GM18498 (cell line): Measurements from ENCODE around the gene PXDC1.
"Not testable (repeated sequence)": the region's sequence is repeated elsewhere in the genome, so short reads cannot be mapped to it uniquely, and the experiment has no call there.

Source experiments
- ATAC-seq: cut with Tn5 transposase; IDR thresholded peaks from one replicate; pipeline ENCODE4 v1.9.1; 2021; ENCODE audit warnings: mild to moderate bottlenecking, moderate library complexity; ENCODE audit not compliant: unreplicated experiment

The PXDC1 gene

DNA sequence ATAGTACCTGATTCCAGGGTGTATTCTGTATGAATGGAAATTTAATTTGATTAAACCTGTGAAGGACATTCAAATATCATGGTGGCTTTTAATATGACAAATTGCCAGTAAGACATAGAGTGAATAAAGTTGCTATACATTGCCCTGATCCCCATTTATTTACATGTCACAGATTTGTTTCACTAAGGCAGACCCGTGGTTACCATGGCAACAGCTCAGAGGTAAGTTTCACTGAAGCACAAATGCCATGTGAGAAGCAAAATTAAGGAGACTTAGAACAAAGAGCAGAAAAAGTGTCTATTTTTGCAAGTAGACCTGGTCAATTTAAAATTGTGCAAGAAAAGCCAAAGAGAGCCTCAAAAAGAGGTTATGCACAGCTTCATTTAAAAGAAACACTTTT, 63.7 kb downstream of the PXDC1 start:
- ATAC-seq: no peak

DNA sequence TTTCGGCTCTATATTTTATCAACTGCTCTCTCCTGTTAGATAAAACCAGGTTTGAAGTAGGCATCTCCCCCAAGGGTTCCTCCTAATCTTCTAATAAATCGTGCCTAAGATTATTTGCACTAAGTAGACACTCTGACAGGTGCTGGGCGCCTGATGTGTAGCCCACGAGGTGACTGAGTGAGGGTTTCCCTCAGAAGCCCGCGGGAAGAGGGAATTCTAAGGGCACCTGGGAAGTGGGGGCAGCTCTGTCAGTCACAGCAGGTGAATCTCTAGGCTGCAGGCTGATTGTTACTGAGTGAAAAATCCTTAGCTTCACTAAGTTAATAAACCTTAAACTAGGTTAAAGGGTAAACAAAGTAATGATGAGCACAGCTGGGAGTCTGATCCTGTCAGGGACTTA, 68.2 kb downstream of the PXDC1 start:
- ATAC-seq: no peak

DNA sequence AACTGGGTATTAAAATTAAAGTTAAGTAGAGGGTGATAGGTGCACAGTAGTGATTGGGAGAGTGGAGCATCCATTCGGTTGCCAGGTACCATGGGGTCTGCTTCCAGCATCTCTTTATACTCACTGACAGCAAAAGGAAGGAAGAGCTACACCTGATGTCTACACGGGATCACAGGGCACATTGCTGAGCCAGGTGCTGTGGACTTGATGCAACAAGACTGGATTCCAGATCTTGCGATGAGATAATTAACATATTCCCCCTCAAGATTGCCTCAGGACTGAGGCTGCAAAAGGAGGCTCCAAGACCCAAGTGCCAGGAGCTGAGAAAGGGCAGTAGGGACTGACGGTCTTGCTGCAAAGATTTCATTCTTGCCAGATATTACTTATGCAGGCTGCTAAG, 72.6 kb downstream of the PXDC1 start:
- no peak for ATAC-seq

DNA sequence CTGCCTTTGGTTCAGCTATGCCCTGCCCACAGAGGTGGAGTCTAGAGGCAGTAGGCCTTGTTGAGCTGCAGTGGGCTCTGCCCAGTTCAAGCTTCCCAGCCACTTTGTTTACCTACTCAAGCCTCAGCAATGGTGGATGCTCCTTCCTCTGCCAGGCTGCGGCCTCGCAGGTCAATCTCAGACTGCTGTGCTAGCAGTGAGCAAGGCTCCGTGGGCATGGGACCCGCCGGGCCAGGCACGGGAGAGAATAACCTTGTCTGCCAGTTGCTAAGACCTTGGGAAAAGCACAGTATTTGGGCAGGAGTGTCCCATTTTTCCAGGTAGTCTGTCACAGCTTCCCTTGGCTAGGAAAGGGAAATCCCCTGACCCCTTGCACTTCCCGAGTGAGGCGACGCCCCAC, 73.8 kb downstream of the PXDC1 start:
- not testable (repeated sequence) for ATAC-seq

DNA sequence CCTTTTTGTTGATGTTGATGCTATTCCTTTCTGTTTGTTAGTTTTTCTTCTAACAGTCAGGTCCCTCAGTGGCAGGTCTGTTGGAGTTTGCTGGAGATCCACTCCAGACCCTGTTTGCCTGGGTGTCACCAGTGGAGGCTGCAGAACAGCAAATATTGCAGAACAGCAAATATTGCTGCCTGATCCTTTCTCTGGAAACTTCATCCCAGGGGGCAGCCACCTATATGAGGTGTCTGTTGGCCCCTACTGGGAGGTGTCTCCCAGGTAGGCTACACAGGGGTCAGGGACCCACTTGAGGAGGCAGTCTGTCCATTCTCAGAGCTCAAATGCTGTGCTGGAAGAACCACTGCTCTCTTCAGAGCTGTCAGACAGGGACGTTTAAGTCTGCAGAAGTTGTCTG, 74.2 kb downstream of the PXDC1 start:
- ATAC-seq: not testable (repeated sequence)
